HG03066 (cell line): ENCODE measurements around the gene SMURF1.
"Not testable (repeated sequence)": the region's sequence is repeated elsewhere in the genome, so short reads cannot be mapped to it uniquely, and the experiment has no call there.

Experiments used
- ATAC-seq: cut with Tn5 transposase; IDR thresholded peaks from one replicate; pipeline ENCODE4 v1.9.1; 2021; ENCODE audit warnings: low read depth; ENCODE audit not compliant: unreplicated experiment

The SMURF1 gene

GRCh38 chr7:99072126-99072525 is 71.8 kb downstream of the SMURF1 start:
- ATAC-seq, result no peak

- no peak for ATAC-seq
Measured at GRCh38 chr7:99070361-99070760, 73.5 kb downstream of the SMURF1 start.

- ATAC-seq, result no peak
Measured at GRCh38 chr7:99061001-99061776, 82.7 kb downstream of the SMURF1 start.

- ATAC-seq, result no peak
Measured at GRCh38 chr7:99054781-99055180, 89.1 kb downstream of the SMURF1 start.

GRCh38 chr7:99050971-99051370 is 92.9 kb downstream of the SMURF1 start:
- no peak for ATAC-seq

GRCh38 chr7:99047526-99048077 is 96.3 kb downstream of the SMURF1 start:
- ATAC-seq, result no peak

GRCh38 chr7:99046722-99047121 is 97.2 kb downstream of the SMURF1 start:
- no peak for ATAC-seq

GRCh38 chr7:99046262-99046661 is 97.6 kb downstream of the SMURF1 start:
- not testable (repeated sequence) for ATAC-seq

- ATAC-seq, result not testable (repeated sequence)
Measured at GRCh38 chr7:99044858-99045257, 99.0 kb downstream of the SMURF1 start.

- ATAC-seq, result no peak
Measured at GRCh38 chr7:99042957-99043356, 101.0 kb downstream of the SMURF1 start.

- ATAC-seq, result no peak
Measured at GRCh38 chr7:99041526-99041925, 102.4 kb downstream of the SMURF1 start.

GRCh38 chr7:99040104-99040958 is 103.6 kb downstream of the SMURF1 start:
- no peak for ATAC-seq

GRCh38 chr7:99039384-99039891 is 104.5 kb downstream of the SMURF1 start:
- no peak for ATAC-seq

- ATAC-seq, result no peak
Measured at GRCh38 chr7:99038086-99038855, 105.6 kb downstream of the SMURF1 start.

- no peak for ATAC-seq
Measured at GRCh38 chr7:99037327-99037940, 106.5 kb downstream of the SMURF1 start.

GRCh38 chr7:99036546-99037111 is 107.3 kb downstream of the SMURF1 start:
- ATAC-seq, result no peak

GRCh38 chr7:99035723-99036545 is 108.0 kb downstream of the SMURF1 start:
- no peak for ATAC-seq

GRCh38 chr7:99034932-99035722 is 108.8 kb downstream of the SMURF1 start:
- no peak for ATAC-seq
